SU-DHL-6 (cell line): Measurements from ENCODE around the gene CA11.

Experiments
- EZH2phosphoT487 ChIP-seq: fragments of 200-600 bp; sonication (generic), shearing (Covaris generic); conservative IDR thresholded peaks from 2 replicates; pipeline ENCODE4 v1.6.1; 2018; ENCODE audit warnings: mild to moderate bottlenecking, antibody characterized with exemption, low read length, moderate library complexity, mixed read lengths
- TF ChIP-seq, protein P1 (sequence below): fragments of 200-600 bp; sonication (generic); IDR thresholded peaks from one replicate; pipeline ENCODE4 v1.5.1; 2017; ENCODE audit warnings: antibody characterized with exemption, mild to moderate bottlenecking, low read length, moderate library complexity; ENCODE audit not compliant: insufficient read depth, poor library complexity, severe bottlenecking

DNA sequence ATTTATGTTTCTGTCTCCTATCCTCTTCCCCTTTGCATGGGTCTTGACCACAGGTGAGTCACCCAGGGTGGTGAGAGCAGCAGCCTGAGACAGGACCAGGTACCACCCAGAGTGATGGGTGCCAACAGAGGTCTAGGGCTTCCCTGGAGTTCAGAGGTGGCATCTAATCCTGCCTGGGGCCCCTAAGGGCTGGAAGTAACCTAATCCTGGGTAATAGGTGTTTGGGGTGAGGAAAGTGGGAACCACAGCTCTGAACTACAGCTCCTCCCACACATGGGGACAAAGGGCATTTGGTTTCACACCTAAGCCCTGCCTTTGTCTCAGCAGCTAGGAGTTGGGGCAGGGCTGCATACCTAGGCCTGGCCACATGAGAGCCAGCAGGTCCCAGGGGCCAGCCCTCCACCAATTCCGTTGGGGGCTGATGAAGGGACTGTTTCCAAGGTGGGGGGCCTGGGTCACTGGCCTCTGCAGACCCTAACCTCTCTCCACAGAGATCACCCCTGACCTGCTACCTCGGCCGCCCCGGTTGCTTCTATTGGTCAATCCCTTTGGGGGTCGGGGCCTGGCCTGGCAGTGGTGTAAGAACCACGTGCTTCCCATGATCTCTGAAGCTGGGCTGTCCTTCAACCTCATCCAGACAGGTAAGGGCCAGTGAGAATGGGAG lies 18.7 kb downstream of the CA11 start:
- TF ChIP-seq, protein P1, sequence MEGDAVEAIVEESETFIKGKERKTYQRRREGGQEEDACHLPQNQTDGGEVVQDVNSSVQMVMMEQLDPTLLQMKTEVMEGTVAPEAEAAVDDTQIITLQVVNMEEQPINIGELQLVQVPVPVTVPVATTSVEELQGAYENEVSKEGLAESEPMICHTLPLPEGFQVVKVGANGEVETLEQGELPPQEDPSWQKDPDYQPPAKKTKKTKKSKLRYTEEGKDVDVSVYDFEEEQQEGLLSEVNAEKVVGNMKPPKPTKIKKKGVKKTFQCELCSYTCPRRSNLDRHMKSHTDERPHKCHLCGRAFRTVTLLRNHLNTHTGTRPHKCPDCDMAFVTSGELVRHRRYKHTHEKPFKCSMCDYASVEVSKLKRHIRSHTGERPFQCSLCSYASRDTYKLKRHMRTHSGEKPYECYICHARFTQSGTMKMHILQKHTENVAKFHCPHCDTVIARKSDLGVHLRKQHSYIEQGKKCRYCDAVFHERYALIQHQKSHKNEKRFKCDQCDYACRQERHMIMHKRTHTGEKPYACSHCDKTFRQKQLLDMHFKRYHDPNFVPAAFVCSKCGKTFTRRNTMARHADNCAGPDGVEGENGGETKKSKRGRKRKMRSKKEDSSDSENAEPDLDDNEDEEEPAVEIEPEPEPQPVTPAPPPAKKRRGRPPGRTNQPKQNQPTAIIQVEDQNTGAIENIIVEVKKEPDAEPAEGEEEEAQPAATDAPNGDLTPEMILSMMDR: no peak
- no peak for TF ChIP-seq EZH2phosphoT487
